ENCODE measurements around the gene ZFR2.
"Not testable (repeated sequence)": the region's sequence is repeated elsewhere in the genome, so short reads cannot be mapped to it uniquely, and the experiment has no call there.

Gene ZFR2

DNA sequence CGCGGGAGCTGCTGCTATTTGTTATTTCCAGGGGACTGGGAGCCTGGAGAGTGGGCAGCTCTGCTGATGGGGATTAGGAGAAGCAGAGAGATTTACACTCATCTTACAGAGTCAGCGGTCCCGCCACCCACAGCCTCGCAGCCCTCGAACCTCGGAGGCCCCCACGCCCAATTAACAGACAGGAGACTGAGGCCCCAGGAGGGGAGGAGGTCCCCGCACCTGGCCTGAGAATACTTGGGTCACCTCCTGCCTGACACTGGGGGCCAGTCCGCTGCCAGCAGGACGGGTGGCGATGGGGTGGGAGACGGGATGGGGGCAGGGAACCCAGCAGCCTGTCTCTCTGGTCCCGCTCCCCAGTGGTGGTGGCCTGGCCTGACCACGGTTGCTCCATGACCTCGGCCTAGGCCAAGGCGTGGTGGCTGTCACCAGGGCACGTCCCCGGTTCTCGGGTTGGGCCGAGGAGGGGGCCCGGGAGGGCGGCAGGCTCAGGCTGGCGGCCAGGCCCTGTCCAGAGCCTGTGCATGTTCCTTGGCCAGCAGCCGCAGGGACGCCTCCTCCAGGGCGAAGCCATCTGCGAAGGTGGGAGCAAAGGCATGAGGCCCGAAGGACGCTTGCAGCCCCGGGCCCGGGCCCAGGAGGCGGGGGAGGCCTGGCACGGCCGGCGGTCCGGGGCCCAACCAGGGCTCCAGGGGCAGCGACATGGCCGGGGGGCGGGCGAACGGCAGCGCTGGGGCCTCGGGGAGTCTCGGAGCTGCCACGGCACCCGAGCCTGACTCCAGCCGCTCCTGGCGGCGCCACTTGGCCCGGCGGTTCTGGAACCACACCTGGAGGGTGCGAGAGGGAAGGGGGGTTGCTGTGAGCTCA is 98.5 kb downstream of the ZFR2 start:
- no peak for DNase-seq

GRCh38 chr19:3769494-3769893 is 99.3 kb downstream of the ZFR2 start:
- DNase-seq: no peak

- no peak for DNase-seq
Measured at GRCh38 chr19:3768748-3769099, 100.1 kb downstream of the ZFR2 start.

- DNase-seq: no peak
Measured at GRCh38 chr19:3768015-3768747, 100.7 kb downstream of the ZFR2 start.

GRCh38 chr19:3767050-3767449 is 101.8 kb downstream of the ZFR2 start:
- no peak for DNase-seq

DNA sequence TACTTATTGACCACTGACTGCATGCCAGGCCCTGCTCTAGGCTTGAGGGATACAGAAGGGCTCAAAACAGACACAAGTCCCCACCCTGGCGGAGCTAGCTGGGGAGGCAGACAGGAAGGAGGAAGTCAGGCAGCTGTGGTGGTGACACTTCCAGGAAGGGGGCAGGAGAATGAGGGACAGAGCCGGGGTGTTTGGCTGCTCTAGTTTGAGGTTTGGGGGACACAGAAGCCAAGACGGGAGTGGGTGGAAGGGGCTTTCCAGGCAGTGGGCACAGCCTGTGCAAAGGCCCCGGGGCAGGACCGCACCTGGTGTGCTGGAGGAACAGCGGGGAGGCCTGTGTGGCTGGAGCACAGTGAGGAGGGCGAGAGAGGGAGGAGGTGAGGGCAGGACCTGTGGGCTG is 102.3 kb downstream of the ZFR2 start:
- DNase-seq: no peak

DNA sequence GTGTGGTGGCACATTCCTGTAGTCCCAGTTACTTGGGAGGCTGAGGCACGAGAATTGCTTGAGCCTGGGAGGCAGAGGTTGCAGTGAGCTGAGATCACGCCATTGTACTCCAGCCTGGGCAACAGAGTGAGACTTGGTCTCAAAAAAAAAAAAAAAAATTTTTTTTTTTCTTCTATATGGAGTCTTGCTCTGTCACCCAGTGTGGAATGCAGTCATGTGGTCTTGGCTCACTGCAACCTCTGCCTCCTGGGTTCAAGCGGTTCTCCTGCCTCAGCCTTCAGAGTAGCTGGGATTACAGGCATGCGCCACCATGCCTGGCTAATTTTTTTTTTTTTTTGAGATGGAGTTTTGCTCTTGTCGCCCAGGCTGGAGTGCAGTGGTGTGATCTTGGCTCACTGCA is 103.1 kb downstream of the ZFR2 start:
- not testable (repeated sequence) for DNase-seq

DNA sequence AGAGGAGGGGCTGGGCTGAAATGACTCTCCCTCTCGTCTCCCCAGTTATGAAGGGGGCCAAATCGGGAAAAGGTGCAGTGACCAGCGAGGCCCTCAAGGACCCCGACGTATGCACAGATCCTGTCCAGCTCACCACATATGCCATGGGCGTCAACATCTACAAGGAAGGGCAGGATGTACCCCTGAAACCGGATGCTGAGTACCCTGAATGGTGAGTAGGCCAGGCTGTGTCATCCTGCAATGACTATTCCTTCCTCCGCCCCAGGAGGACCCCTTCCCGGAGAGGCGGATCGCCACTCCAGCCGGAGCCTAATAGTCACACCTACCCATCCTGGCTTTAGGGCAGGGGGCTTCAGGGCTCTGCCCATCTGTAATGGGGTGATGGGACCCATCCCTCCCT is 103.7 kb downstream of the ZFR2 start:
- DNase-seq: no peak

DNA sequence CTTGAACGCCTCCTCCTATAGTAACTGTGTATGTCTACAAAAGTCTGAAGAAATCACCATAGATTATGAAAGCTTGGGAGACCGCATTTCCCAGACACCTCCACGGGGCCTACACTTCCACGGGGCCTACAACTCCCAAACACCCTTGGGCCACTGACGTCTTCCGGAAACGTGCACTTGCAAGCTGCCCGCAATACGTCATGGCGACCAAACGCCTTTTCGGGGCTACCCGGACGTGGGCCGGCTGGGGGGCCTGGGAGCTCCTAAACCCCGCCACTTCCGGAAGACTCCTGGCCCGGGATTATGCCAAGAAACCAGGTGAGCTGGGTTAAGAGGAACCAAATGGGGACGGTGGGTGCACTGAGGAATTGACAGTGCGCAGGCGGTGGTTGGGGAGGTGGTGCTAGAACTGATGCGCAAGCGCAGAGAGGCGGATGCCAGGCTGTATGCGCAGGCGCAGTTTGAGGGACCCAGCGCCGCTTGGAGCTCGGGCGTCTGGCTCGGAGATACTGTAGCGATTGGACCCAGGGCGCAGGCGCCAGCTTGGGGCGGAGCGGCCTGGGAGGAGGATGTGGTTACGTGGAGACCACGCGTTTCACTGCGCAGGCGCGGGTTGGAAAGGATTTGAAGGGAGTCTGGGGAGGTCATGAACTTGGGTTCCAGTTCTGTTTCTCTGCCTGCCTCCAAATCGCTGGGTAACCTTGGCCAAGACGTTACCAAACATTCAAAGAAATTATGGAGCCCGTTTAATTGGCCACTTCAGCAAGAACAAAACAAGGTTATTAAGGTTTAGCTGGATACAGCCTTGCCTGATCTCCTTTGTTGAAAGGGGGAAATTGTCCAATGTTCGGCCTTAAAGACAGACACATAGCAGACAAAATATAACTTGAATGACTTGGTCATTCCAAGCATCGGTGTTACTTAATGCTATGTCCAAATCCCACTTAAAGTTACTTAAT is 106.1 kb downstream of the ZFR2 start, which contains the start of gene MRPL54:
Gene MRPL54 (plus strand): TSS at position 182 of the 959 bp plus-strand sequence. CDS start 19 bp downstream, at position 201.
- DNase-seq: peak; percentile 96 to 99

DNA sequence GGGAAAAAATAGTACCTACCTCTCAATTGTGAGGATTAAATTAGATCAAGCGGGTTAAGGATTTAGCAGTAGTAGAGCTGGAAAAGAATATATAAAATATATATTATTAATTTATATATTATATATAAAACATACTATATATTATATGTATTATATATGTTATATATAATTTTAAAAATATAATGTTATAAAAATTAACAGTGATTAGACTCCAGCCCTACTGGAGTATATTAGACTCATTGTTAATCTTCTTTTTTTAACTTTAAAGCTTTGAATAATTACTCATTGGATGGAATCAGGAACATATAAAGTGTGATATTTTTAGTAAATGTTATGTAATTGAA is 106.7 kb downstream of the ZFR2 start:
- DNase-seq: peak in 1 of 2 donors; percentile 39

DNA sequence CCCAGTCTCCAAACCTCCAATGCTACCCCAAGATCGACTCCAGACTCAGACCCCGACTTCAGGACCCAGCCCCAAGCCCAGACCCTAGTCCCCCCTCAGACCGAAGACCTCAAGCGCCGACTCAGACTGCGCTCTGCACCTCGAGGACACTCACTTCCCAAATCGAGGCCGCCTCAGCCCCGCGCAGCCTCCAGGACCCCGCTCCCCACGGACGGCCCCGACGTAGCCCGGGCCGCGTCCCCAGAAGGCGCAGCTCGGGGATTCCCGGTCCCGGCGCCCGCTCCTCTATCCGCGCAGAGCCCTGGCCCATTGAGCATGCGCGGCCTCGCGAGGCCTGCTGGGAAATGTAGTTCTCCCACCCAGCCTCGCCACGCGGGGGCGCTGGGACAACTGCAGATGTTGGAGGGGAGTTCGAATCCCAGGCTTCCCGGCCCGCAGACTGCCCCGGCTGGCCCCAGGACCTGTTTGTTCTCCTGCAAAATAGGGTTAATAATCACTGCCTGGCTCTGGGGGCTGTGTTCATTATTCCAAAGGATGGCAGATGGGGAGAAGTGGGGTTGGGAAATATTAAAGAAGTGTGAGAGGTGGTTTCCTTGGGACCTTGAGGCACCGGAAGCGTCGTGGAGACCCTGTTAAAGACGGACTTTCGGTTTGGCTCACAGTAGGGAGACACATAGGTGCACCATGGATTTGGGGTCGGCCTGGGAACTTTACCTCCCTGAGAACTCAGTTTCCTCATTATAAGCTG is 107.3 kb downstream of the ZFR2 start, which contains the start of gene APBA3:
Gene APBA3 (minus strand): TSS at position 311 of the 748 bp plus-strand sequence. CDS start 1,428 bp downstream, outside the sequence.
- DNase-seq: peak; percentile 32 to 82

GRCh38 chr19:3760871-3761361 is 107.9 kb downstream of the ZFR2 start:
- DNase-seq: no peak

- no peak for DNase-seq
Measured at GRCh38 chr19:3759482-3760254, 109.2 kb downstream of the ZFR2 start.

GRCh38 chr19:3758297-3758696 is 110.5 kb downstream of the ZFR2 start:
- DNase-seq: not testable (repeated sequence)

- not testable (repeated sequence) for DNase-seq
Measured at GRCh38 chr19:3757705-3758104, 111.1 kb downstream of the ZFR2 start.

Data from hippocampal formation (tissue), 2 donors.